SK-N-SH treated with all-trans-retinoic acid at 6 μM for 48 hours (cell line): ENCODE results near the gene VILL.

ENCODE experiments used
- ATAC-seq: fragments of 200-7000 bp; cut with Tn5 transposase; 3 replicates; pipeline ENCODE4 v1.9.1; 2020; ENCODE audit warnings: mild to moderate bottlenecking, moderate library complexity
- BACH2 ChIP-seq: fragments of 250-450 bp; sonication (Bioruptor Pico); IDR thresholded peaks from 2 replicates; pipeline ENCODE4 v1.9.0; 2021; ENCODE audit warnings: mild to moderate bottlenecking, borderline replicate concordance
- CSDC2 ChIP-seq: fragments of 250-450 bp; sonication (Bioruptor Pico); IDR thresholded peaks from 2 replicates; pipeline ENCODE4 v1.5.0; 2020; ENCODE audit warnings: mild to moderate bottlenecking, moderate library complexity
- ESRRG ChIP-seq: fragments of 250-450 bp; sonication (Bioruptor Pico); IDR thresholded peaks from 2 replicates; pipeline ENCODE4 v1.6.1; 2021; ENCODE audit warnings: mild to moderate bottlenecking
- GLIS3 ChIP-seq: fragments of 250-450 bp; sonication (Bioruptor Pico); IDR thresholded peaks from 2 replicates; pipeline ENCODE4 v1.5.0; 2020; ENCODE audit warnings: mild to moderate bottlenecking, moderate library complexity
- ISL1 ChIP-seq: fragments of 250-450 bp; sonication (Bioruptor Pico); IDR thresholded peaks from 2 replicates; pipeline ENCODE4 v2.1.2; 2022; ENCODE audit warnings: mild to moderate bottlenecking, moderate library complexity
- OSR1 ChIP-seq: fragments of 250-450 bp; sonication (Bioruptor Pico); IDR thresholded peaks from 2 replicates; pipeline ENCODE4 v1.8.0; 2022; ENCODE audit warnings: moderate library complexity, mild to moderate bottlenecking, inconsistent platforms
- PPARA ChIP-seq: fragments of 250-450 bp; sonication (Bioruptor Pico); IDR thresholded peaks from 2 replicates; pipeline ENCODE4 v1.5.0; 2020; ENCODE audit warnings: mild to moderate bottlenecking, borderline replicate concordance
- RARB ChIP-seq: fragments of 250-450 bp; sonication (Bioruptor Pico); IDR thresholded peaks from 2 replicates; pipeline ENCODE4 v1.8.0; 2021; ENCODE audit warnings: mild to moderate bottlenecking, moderate library complexity
- SNAI2 ChIP-seq: fragments of 250-450 bp; sonication (Bioruptor Pico); IDR thresholded peaks from 2 replicates; pipeline ENCODE4 v1.5.0; 2020; ENCODE audit warnings: mild to moderate bottlenecking, moderate library complexity
- TOX ChIP-seq: fragments of 250-450 bp; sonication (Bioruptor Pico); IDR thresholded peaks from 2 replicates; pipeline ENCODE4 v1.8.0; 2021; ENCODE audit warnings: mild to moderate bottlenecking, moderate library complexity, borderline replicate concordance
- ZC3H10 ChIP-seq: fragments of 250-450 bp; sonication (Bioruptor Pico); IDR thresholded peaks from 2 replicates; pipeline ENCODE4 v1.5.1; 2021; ENCODE audit warnings: mild to moderate bottlenecking, moderate library complexity
- ZFP3 ChIP-seq: fragments of 250-450 bp; sonication (Bioruptor Pico); IDR thresholded peaks from 2 replicates; pipeline ENCODE4 v1.5.0; 2020; ENCODE audit warnings: mild to moderate bottlenecking, moderate library complexity
- ZFP30 ChIP-seq: fragments of 450-650 bp; formaldehyde crosslinking; IDR thresholded peaks from 2 replicates; pipeline ENCODE4 v1.5.0; 2022; ENCODE audit warnings: mild to moderate bottlenecking, moderate library complexity
- ZNF565 ChIP-seq: fragments of 450-650 bp; formaldehyde crosslinking; conservative IDR thresholded peaks from 2 replicates; pipeline ENCODE4 v1.5.0; 2020; ENCODE audit warnings: low read depth, mild to moderate bottlenecking, moderate library complexity
- TF ChIP-seq, protein P1 (sequence below): fragments of 250-450 bp; sonication (Bioruptor Pico); IDR thresholded peaks from 2 replicates; pipeline ENCODE4 v1.8.0; 2021; ENCODE audit warnings: low read depth, mild to moderate bottlenecking, moderate library complexity, borderline replicate concordance
- TF ChIP-seq, protein P2 (sequence below): fragments of 250-450 bp; sonication (Bioruptor Pico); IDR thresholded peaks from 2 replicates; pipeline ENCODE4 v1.5.0; 2020; ENCODE audit warnings: mild to moderate bottlenecking, moderate library complexity
- TF ChIP-seq, protein P3 (sequence below): fragments of 250-450 bp; sonication (Bioruptor Pico); IDR thresholded peaks from 2 replicates; pipeline ENCODE4 v1.5.1; 2020; ENCODE audit warnings: low read depth, mild to moderate bottlenecking, moderate library complexity
- TF ChIP-seq, protein P4 (sequence below): fragments of 250-450 bp; sonication (Bioruptor Pico); IDR thresholded peaks from 2 replicates; pipeline ENCODE4 v1.8.0; 2020; ENCODE audit warnings: mild to moderate bottlenecking, moderate library complexity, borderline replicate concordance
- TF ChIP-seq, protein P5 (sequence below): fragments of 250-450 bp; sonication (Bioruptor Pico); IDR thresholded peaks from 2 replicates; pipeline ENCODE4 v1.5.1; 2021; ENCODE audit warnings: mild to moderate bottlenecking, moderate library complexity

The VILL gene

DNA sequence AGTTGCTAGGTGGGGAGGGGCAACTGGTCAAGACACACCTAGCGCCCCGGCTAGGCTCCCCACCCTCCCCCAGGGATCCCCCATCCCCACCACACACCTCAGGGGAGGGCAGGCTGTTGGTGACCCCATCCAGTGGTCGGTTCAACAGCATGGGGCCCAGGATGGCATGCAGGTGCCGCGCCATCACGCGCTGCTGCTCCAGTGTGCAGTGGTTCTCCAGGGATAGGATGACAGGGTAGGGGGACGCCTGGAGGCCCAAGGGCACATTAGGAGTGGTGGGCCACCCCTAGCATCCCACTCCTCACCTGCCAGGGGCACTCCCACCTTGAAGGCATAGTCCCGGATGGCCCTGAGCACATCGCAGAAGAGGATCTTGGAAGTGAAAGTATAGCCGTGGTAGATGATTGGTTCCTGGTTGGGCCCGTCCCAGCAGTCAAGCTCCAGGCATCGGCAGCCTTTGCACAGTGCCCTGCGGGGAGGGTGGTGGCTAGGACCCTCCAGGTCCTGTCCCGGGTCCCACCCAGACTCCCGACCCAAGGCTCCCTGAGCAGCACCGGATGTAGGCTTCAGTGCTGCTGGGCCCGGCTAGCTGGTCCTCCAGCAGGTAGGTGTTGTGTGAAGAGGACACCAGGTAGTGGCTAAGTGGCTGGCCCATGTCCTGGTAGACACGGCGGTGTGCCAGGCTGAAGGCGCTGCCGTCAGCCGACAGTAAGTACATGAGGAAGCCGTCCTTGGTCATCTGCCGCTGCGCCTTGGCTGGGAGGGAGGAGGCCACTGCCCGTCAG, 19.4 kb downstream of the VILL start:
- TF ChIP-seq, protein P1, sequence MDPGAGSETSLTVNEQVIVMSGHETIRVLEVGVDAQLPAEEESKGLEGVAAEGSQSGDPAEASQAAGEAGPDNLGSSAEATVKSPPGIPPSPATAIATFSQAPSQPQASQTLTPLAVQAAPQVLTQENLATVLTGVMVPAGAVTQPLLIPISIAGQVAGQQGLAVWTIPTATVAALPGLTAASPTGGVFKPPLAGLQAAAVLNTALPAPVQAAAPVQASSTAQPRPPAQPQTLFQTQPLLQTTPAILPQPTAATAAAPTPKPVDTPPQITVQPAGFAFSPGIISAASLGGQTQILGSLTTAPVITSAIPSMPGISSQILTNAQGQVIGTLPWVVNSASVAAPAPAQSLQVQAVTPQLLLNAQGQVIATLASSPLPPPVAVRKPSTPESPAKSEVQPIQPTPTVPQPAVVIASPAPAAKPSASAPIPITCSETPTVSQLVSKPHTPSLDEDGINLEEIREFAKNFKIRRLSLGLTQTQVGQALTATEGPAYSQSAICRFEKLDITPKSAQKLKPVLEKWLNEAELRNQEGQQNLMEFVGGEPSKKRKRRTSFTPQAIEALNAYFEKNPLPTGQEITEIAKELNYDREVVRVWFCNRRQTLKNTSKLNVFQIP (CRISPR knock-in tag): no peak
- TF ChIP-seq, protein P2, sequence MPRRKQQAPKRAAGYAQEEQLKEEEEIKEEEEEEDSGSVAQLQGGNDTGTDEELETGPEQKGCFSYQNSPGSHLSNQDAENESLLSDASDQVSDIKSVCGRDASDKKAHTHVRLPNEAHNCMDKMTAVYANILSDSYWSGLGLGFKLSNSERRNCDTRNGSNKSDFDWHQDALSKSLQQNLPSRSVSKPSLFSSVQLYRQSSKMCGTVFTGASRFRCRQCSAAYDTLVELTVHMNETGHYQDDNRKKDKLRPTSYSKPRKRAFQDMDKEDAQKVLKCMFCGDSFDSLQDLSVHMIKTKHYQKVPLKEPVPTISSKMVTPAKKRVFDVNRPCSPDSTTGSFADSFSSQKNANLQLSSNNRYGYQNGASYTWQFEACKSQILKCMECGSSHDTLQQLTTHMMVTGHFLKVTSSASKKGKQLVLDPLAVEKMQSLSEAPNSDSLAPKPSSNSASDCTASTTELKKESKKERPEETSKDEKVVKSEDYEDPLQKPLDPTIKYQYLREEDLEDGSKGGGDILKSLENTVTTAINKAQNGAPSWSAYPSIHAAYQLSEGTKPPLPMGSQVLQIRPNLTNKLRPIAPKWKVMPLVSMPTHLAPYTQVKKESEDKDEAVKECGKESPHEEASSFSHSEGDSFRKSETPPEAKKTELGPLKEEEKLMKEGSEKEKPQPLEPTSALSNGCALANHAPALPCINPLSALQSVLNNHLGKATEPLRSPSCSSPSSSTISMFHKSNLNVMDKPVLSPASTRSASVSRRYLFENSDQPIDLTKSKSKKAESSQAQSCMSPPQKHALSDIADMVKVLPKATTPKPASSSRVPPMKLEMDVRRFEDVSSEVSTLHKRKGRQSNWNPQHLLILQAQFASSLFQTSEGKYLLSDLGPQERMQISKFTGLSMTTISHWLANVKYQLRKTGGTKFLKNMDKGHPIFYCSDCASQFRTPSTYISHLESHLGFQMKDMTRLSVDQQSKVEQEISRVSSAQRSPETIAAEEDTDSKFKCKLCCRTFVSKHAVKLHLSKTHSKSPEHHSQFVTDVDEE (CRISPR knock-in tag): no peak
- ATAC-seq: no peak

DNA sequence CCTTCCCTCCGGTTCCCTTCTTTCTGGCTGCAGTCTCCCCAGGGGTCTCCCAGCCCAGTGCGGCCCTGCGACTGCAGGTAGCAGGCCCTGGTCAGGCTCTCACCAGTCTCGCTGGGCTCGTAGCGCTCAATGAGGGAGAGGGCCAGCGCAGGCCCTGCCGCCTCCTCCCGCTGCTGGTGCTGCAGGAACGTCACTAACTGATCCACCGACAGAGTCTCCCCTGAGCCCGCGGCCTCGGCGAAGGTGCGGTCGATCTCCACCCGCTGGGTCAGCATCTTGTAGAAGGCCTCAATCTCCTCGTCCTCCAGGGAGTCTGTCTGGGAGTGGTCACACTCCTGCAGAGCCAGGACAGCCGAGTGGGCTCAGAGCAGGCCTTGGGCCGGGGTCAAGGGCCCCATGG, 20.5 kb downstream of the VILL start:
- ATAC-seq: no peak

DNA sequence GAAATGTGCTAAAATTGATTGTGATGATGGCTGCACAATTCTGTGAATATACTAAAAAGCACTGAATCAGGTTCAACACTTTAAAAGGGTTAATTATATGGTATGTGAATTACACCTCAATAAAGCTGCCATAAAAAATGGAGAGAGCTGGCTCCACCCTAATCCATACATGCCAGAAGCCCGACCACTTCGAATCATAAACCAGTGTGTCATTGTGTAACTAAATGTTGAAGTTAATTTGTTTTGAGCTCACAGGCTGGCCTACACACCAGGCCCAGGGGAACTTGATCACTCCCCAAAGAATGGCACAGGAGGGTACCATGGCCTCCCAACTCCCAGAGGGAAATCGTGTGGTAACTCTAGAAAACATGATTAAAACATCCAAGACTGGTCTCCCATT, 24.9 kb downstream of the VILL start:
- TF ChIP-seq ISL1 (CRISPR knock-in tag): no peak
- TF ChIP-seq, protein P2 (CRISPR knock-in tag): no peak
- no peak for TF ChIP-seq ZFP3
- TF ChIP-seq, protein P3, sequence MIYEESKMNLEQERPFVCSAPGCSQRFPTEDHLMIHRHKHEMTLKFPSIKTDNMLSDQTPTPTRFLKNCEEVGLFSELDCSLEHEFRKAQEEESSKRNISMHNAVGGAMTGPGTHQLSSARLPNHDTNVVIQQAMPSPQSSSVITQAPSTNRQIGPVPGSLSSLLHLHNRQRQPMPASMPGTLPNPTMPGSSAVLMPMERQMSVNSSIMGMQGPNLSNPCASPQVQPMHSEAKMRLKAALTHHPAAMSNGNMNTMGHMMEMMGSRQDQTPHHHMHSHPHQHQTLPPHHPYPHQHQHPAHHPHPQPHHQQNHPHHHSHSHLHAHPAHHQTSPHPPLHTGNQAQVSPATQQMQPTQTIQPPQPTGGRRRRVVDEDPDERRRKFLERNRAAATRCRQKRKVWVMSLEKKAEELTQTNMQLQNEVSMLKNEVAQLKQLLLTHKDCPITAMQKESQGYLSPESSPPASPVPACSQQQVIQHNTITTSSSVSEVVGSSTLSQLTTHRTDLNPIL (CRISPR knock-in tag): no peak
- TF ChIP-seq ZFP30 (CRISPR knock-in tag): no peak
- no peak for TF ChIP-seq ESRRG (CRISPR knock-in tag)
- TF ChIP-seq ZNF565 (CRISPR knock-in tag): no peak
- TF ChIP-seq BACH2 (CRISPR knock-in tag): no peak
- TF ChIP-seq CSDC2 (CRISPR knock-in tag): no peak
- TF ChIP-seq, protein P4, sequence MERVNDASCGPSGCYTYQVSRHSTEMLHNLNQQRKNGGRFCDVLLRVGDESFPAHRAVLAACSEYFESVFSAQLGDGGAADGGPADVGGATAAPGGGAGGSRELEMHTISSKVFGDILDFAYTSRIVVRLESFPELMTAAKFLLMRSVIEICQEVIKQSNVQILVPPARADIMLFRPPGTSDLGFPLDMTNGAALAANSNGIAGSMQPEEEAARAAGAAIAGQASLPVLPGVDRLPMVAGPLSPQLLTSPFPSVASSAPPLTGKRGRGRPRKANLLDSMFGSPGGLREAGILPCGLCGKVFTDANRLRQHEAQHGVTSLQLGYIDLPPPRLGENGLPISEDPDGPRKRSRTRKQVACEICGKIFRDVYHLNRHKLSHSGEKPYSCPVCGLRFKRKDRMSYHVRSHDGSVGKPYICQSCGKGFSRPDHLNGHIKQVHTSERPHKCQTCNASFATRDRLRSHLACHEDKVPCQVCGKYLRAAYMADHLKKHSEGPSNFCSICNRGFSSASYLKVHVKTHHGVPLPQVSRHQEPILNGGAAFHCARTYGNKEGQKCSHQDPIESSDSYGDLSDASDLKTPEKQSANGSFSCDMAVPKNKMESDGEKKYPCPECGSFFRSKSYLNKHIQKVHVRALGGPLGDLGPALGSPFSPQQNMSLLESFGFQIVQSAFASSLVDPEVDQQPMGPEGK (CRISPR knock-in tag): no peak
- TF ChIP-seq RARB (CRISPR knock-in tag): no peak
- no peak for TF ChIP-seq SNAI2 (CRISPR knock-in tag)
- no peak for TF ChIP-seq GLIS3 (CRISPR knock-in tag)
- TF ChIP-seq, protein P5, sequence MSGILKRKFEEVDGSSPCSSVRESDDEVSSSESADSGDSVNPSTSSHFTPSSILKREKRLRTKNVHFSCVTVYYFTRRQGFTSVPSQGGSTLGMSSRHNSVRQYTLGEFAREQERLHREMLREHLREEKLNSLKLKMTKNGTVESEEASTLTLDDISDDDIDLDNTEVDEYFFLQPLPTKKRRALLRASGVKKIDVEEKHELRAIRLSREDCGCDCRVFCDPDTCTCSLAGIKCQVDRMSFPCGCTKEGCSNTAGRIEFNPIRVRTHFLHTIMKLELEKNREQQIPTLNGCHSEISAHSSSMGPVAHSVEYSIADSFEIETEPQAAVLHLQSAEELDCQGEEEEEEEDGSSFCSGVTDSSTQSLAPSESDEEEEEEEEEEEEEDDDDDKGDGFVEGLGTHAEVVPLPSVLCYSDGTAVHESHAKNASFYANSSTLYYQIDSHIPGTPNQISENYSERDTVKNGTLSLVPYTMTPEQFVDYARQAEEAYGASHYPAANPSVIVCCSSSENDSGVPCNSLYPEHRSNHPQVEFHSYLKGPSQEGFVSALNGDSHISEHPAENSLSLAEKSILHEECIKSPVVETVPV (CRISPR knock-in tag): no peak
- no peak for TF ChIP-seq ZC3H10 (CRISPR knock-in tag)
- TF ChIP-seq, protein P1 (CRISPR knock-in tag): no peak
- TF ChIP-seq OSR1 (CRISPR knock-in tag): no peak
- no peak for ATAC-seq

More for the DNA sequence above, 20.5 kb downstream of the VILL start:
- no peak for TF ChIP-seq CSDC2 (CRISPR knock-in tag)
- no peak for TF ChIP-seq BACH2 (CRISPR knock-in tag)
- TF ChIP-seq GLIS3 (CRISPR knock-in tag): no peak
- TF ChIP-seq ZNF565 (CRISPR knock-in tag): no peak
- TF ChIP-seq SNAI2 (CRISPR knock-in tag): no peak
- TF ChIP-seq TOX (CRISPR knock-in tag): no peak
- TF ChIP-seq ZFP30 (CRISPR knock-in tag): no peak
- TF ChIP-seq PPARA: no peak
- no peak for TF ChIP-seq ZC3H10 (CRISPR knock-in tag)
